ENCODE data around the gene PDLIM7.

Gene PDLIM7

GRCh38 chr5:177472460-177473442, 24.7 kb downstream of the PDLIM7 start:
- no peak for DNase-seq

- DNase-seq = no peak
Measured at GRCh38 chr5:177471610-177472356, 25.6 kb downstream of the PDLIM7 start.

GRCh38 chr5:177470759-177471536, 26.5 kb downstream of the PDLIM7 start:
- no peak for DNase-seq

- no peak for DNase-seq
Measured at GRCh38 chr5:177469750-177470525, 27.5 kb downstream of the PDLIM7 start.

GRCh38 chr5:177468685-177469628, 28.4 kb downstream of the PDLIM7 start:
- no peak for DNase-seq

- no peak for DNase-seq
Measured at GRCh38 chr5:177468329-177468684, 29.1 kb downstream of the PDLIM7 start.

GRCh38 chr5:177467436-177467835, 30.0 kb downstream of the PDLIM7 start:
- DNase-seq = no peak

- DNase-seq = no peak
Measured at GRCh38 chr5:177466861-177467260, 30.5 kb downstream of the PDLIM7 start.

- DNase-seq = no peak
Measured at GRCh38 chr5:177465044-177465443, 32.4 kb downstream of the PDLIM7 start.

- DNase-seq = no peak
Measured at GRCh38 chr5:177462021-177462670, 35.3 kb downstream of the PDLIM7 start.

GRCh38 chr5:177459819-177460628, 37.4 kb downstream of the PDLIM7 start:
- no peak for DNase-seq

- no peak for DNase-seq
Measured at GRCh38 chr5:177459357-177459756, 38.0 kb downstream of the PDLIM7 start.

GRCh38 chr5:177458912-177459350, 38.5 kb downstream of the PDLIM7 start:
- no peak for DNase-seq

- no peak for DNase-seq
Measured at GRCh38 chr5:177457852-177458681, 39.3 kb downstream of the PDLIM7 start.

GRCh38 chr5:177456976-177457851, 40.2 kb downstream of the PDLIM7 start:
- peak; percentile 88 for DNase-seq

- DNase-seq = no peak
Measured at GRCh38 chr5:177456591-177456964, 40.8 kb downstream of the PDLIM7 start.

All from NCI-H510A (cell line).